ENCODE data around the gene ADAMTSL1.

DNA sequence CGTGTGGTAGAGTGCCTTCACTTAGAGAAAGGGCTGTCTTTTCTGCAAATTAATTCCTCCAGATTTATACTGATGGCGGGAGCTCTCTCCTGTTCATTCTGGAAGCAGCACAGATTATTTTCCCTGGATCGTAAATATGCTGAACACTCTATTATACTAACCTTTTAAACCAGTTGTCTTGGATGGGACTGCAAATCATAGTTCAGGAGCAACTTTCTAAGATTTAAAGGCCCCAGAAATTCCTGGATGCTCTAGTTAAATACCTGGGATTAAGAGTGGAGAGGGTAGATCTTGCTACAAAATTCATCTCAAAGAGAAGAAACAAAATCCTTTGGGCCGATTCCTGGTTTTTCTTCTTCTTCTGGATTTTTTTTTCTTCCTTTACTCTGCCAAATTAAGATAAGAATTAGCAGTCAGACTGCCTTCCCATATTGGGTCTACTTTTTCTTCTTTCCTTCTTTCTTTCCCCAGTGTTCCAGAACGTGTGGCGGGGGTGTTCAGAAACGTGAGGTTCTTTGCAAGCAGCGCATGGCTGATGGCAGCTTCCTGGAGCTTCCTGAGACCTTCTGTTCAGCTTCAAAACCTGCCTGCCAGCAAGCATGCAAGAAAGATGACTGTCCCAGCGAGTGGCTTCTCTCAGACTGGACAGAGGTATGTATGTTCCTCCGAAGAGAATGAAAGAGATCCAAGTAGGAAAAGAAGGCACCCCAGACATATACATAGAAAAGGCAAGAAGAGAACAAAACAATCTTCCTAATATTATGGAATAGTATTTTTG lies 296.4 kb downstream of the ADAMTSL1 start:
- TF ChIP-seq, protein P1, sequence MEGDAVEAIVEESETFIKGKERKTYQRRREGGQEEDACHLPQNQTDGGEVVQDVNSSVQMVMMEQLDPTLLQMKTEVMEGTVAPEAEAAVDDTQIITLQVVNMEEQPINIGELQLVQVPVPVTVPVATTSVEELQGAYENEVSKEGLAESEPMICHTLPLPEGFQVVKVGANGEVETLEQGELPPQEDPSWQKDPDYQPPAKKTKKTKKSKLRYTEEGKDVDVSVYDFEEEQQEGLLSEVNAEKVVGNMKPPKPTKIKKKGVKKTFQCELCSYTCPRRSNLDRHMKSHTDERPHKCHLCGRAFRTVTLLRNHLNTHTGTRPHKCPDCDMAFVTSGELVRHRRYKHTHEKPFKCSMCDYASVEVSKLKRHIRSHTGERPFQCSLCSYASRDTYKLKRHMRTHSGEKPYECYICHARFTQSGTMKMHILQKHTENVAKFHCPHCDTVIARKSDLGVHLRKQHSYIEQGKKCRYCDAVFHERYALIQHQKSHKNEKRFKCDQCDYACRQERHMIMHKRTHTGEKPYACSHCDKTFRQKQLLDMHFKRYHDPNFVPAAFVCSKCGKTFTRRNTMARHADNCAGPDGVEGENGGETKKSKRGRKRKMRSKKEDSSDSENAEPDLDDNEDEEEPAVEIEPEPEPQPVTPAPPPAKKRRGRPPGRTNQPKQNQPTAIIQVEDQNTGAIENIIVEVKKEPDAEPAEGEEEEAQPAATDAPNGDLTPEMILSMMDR (IDR thresholded peaks at IDR 0.05): no peak
- no peak for TF ChIP-seq ZFX (IDR thresholded peaks at IDR 0.05; ENCODE audit: borderline replicate concordance)

All from 22Rv1 (cell line).